Measurements from ENCODE around the gene DNPEP.

The DNPEP gene

GRCh38 chr2:219421323-219421722, 33.6 kb upstream of the DNPEP start:
- H3K4me1 ChIP-seq (ENCODE audit: insufficient read depth, low read length, severe bottlenecking): no peaks in the 10 kb centered on the region
- H3K9ac ChIP-seq (ENCODE audit: low read length): no peak overlapping the region
- H3K27ac ChIP-seq (ENCODE audit: low read depth, low read length, poor library complexity, severe bottlenecking): no peak overlapping the region
- no peaks in the 10 kb centered on the region for H3F3A ChIP-seq (ENCODE audit: insufficient read depth, low read length)
- TF ChIP-seq, protein P1, sequence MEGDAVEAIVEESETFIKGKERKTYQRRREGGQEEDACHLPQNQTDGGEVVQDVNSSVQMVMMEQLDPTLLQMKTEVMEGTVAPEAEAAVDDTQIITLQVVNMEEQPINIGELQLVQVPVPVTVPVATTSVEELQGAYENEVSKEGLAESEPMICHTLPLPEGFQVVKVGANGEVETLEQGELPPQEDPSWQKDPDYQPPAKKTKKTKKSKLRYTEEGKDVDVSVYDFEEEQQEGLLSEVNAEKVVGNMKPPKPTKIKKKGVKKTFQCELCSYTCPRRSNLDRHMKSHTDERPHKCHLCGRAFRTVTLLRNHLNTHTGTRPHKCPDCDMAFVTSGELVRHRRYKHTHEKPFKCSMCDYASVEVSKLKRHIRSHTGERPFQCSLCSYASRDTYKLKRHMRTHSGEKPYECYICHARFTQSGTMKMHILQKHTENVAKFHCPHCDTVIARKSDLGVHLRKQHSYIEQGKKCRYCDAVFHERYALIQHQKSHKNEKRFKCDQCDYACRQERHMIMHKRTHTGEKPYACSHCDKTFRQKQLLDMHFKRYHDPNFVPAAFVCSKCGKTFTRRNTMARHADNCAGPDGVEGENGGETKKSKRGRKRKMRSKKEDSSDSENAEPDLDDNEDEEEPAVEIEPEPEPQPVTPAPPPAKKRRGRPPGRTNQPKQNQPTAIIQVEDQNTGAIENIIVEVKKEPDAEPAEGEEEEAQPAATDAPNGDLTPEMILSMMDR (IDR thresholded peaks at IDR 0.05; ENCODE audit: low read length): no peak
- no peak for TF ChIP-seq EZH2 (IDR thresholded peaks at IDR 0.05; ENCODE audit: borderline replicate concordance, low read length)
- H3K4me3 ChIP-seq (ENCODE audit: low read depth, low read length, poor library complexity, severe bottlenecking): no peak overlapping the region
- no peak overlapping the region for H3K4me2 ChIP-seq (ENCODE audit: low read length)
- no peak overlapping the region for H2AFZ ChIP-seq (ENCODE audit: low read length)
- H3K36me3 ChIP-seq (ENCODE audit: insufficient read depth, low read length): no peaks in the 10 kb centered on the region
- H3K9me3 ChIP-seq (ENCODE audit: low read length): no peaks in the 10 kb centered on the region
- no peaks in the 10 kb centered on the region for H3K9me2 ChIP-seq (ENCODE audit: low read depth, low read length)
- no peaks in the 10 kb centered on the region for H4K20me1 ChIP-seq (ENCODE audit: insufficient read depth, low read length)
- H3K79me2 ChIP-seq (ENCODE audit: insufficient read depth, low read length): no peaks in the 10 kb centered on the region
- peaks cover 7% of the 10 kb centered on the region for H3K27me3 ChIP-seq (ENCODE audit: insufficient read depth, low read length)

GRCh38 chr2:219420687-219421086, 33.0 kb upstream of the DNPEP start:
- Histone ChIP-seq H3K79me2 (ENCODE audit: insufficient read depth, low read length) (no peaks in the 10 kb centered on the region), H4K20me1 (ENCODE audit: insufficient read depth, low read length) (no peaks in the 10 kb centered on the region), H3K4me3 (ENCODE audit: low read depth, low read length, poor library complexity, severe bottlenecking) (no peak overlapping the region), H2AFZ (ENCODE audit: low read length) (no peak overlapping the region), H3K27ac (ENCODE audit: low read depth, low read length, poor library complexity, severe bottlenecking) (no peak overlapping the region), H3K27me3 (ENCODE audit: insufficient read depth, low read length) (peaks cover 7% of the 10 kb centered on the region), H3K36me3 (ENCODE audit: insufficient read depth, low read length) (no peaks in the 10 kb centered on the region), H3K4me2 (ENCODE audit: low read length) (no peak overlapping the region), H3K9ac (ENCODE audit: low read length) (no peak overlapping the region), H3K9me3 (ENCODE audit: low read length) (no peaks in the 10 kb centered on the region), H3K9me2 (ENCODE audit: low read depth, low read length) (no peaks in the 10 kb centered on the region), H3K4me1 (ENCODE audit: insufficient read depth, low read length, severe bottlenecking) (no peaks in the 10 kb centered on the region), H3F3A (ENCODE audit: insufficient read depth, low read length) (no peaks in the 10 kb centered on the region)
- no peak for TF ChIP-seq EZH2 (IDR thresholded peaks at IDR 0.05; ENCODE audit: borderline replicate concordance, low read length)
- TF ChIP-seq, protein P1 (IDR thresholded peaks at IDR 0.05; ENCODE audit: low read length): no peak

DNA sequence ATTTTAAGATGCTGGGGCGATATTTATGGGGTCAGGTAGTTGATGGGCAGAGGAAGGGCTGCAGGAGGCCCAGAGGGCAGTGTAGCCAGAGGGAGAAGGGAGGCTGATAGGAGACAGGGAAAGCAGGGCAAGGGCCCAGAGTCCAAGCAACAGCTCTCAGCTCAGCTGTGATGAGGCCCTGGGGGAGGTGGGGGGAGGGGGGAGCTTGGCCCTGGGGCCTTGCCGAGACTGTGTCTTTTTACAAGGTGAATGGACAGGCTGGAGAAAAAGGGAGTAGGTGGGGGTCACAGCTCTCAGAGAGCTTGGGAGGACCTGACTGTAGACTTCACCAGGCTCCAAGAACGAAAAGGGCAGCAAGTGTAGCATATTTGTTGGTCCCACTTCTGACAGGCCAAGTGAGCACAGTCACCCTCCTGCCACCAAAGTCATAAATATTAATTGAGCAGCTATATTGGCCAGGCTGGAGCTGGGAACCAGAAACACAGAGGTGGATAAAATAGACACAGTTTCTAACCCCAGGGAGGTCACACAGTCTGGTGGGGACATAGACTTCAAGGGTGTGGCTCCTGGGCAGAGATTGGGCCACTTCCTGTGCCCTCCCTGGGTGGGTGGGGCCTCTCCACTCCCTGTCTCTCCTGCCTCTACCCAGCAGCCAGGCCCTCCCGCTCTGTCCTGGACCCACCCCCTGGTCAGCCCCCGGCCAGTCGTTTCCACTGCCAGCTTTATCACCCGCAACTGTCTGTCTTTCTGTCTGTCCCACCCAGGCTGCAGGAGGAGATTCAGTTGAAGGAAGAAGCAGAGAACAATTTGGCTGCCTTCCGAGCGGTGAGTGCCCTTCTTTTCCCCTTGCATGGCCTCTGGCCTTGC, 31.9 kb upstream of the DNPEP start:
- Histone ChIP-seq H3K36me3 (ENCODE audit: insufficient read depth, low read length) (no peaks in the 10 kb centered on the region), H3K27ac (ENCODE audit: low read depth, low read length, poor library complexity, severe bottlenecking) (no peak overlapping the region), H3K4me3 (ENCODE audit: low read depth, low read length, poor library complexity, severe bottlenecking) (no peak overlapping the region), H3K79me2 (ENCODE audit: insufficient read depth, low read length) (no peaks in the 10 kb centered on the region), H3F3A (ENCODE audit: insufficient read depth, low read length) (no peaks in the 10 kb centered on the region), H4K20me1 (ENCODE audit: insufficient read depth, low read length) (no peaks in the 10 kb centered on the region), H3K4me1 (ENCODE audit: insufficient read depth, low read length, severe bottlenecking) (no peaks in the 10 kb centered on the region), H3K9ac (ENCODE audit: low read length) (no peak overlapping the region), H2AFZ (ENCODE audit: low read length) (no peak overlapping the region), H3K9me2 (ENCODE audit: low read depth, low read length) (no peaks in the 10 kb centered on the region), H3K27me3 (ENCODE audit: insufficient read depth, low read length) (peaks cover 3% of the 10 kb centered on the region; the same call in 1 of the 2 replicates), H3K4me2 (ENCODE audit: low read length) (no peak overlapping the region), H3K9me3 (ENCODE audit: low read length) (no peaks in the 10 kb centered on the region)
- TF ChIP-seq, protein P1 (IDR thresholded peaks at IDR 0.05; ENCODE audit: low read length): no peak
- TF ChIP-seq EZH2 (IDR thresholded peaks at IDR 0.05; ENCODE audit: borderline replicate concordance, low read length): no peak
